Body of pancreas (tissue), 4 donors: ENCODE data around the gene CHAC2.

Experiments
- CTCF ChIP-seq, 7 experiments: fragments of 450-650 bp in 4 of 7; fragments of 200-600 bp in 3 of 7; sonication (generic) in 3 of 7; IDR thresholded peaks; one replicate each; pipeline ENCODE4 v1.5.1; 2016 to 2019; ENCODE audit warnings: antibody characterized with exemption in 7 of 7
- POLR2A ChIP-seq, 3 donors: fragments of 450-650 bp; IDR thresholded peaks; one replicate each; pipeline ENCODE4 v1.6.1; 2016; ENCODE audit warnings: antibody characterized with exemption in 3 of 3, mild to moderate bottlenecking in 2 of 3

GRCh38 chr2:53769318-53769945 lies 1.8 kb downstream of the CHAC2 start:
- TF ChIP-seq CTCF (IDR thresholded peaks at IDR 0.05), result no peak
- TF ChIP-seq POLR2A (IDR thresholded peaks at IDR 0.05), result no peak
